Gastrocnemius medialis (tissue), 4 donors: Measurements from ENCODE around the gene LZTS2.

ENCODE experiments used
- POLR2A ChIP-seq, 2 donors: fragments of 450-650 bp; IDR thresholded peaks; one replicate each; pipeline ENCODE4 v1.6.1; 2017; ENCODE audit warnings: antibody characterized with exemption in 2 of 2, mild to moderate bottlenecking in 2 of 2, moderate library complexity in 2 of 2
- TF ChIP-seq, protein P1 (sequence below), 5 experiments: fragments of 450-650 bp in 3 of 5; fragments of 200-600 bp in 2 of 5; sonication (generic) in 2 of 5; IDR thresholded peaks in 4 of 5; conservative IDR thresholded peaks in 1 of 5; 1 replicate in 4 of 5; 2 replicates in 1 of 5; pipeline ENCODE4 v1.5.1; 2016 to 2019; ENCODE audit warnings: antibody characterized with exemption in 5 of 5, mild to moderate bottlenecking in 3 of 5, moderate library complexity in 3 of 5

DNA sequence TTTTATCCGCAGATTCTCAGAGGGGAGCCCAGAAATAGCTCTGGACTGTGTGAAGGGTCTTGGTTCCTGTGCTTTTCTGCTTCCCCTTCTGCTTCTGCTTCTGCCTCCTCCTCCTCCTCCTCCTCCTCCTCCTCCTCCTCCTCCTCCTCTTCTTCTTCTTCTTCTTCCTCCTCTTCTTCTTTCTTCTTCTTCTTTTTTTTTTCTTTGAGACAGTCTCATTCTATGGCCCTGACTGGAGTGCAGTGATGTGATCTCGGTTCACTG lies 19.8 kb downstream of the LZTS2 start:
- TF ChIP-seq, protein P1, sequence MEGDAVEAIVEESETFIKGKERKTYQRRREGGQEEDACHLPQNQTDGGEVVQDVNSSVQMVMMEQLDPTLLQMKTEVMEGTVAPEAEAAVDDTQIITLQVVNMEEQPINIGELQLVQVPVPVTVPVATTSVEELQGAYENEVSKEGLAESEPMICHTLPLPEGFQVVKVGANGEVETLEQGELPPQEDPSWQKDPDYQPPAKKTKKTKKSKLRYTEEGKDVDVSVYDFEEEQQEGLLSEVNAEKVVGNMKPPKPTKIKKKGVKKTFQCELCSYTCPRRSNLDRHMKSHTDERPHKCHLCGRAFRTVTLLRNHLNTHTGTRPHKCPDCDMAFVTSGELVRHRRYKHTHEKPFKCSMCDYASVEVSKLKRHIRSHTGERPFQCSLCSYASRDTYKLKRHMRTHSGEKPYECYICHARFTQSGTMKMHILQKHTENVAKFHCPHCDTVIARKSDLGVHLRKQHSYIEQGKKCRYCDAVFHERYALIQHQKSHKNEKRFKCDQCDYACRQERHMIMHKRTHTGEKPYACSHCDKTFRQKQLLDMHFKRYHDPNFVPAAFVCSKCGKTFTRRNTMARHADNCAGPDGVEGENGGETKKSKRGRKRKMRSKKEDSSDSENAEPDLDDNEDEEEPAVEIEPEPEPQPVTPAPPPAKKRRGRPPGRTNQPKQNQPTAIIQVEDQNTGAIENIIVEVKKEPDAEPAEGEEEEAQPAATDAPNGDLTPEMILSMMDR (IDR thresholded peaks at IDR 0.05 in 4 of 5, conservative IDR thresholded peaks at IDR 0.05 in 1 of 5): no peak
- no peak for TF ChIP-seq POLR2A (IDR thresholded peaks at IDR 0.05)
